VCaP (cell line): ENCODE measurements around the gene CENPI.
"Not testable (repeated sequence)": the region's sequence is repeated elsewhere in the genome, so short reads cannot be mapped to it uniquely, and the experiment has no call there.

ENCODE experiments used
- H3K27ac ChIP-seq: fragments of 450-650 bp; 2 replicates; pipeline ENCODE4 v1.5.1; 2017
- TF ChIP-seq, protein P1 (sequence below): fragments of 450-650 bp; conservative IDR thresholded peaks from 2 replicates; pipeline ENCODE4 v1.5.1; 2017; ENCODE audit warnings: mild to moderate bottlenecking, moderate library complexity

Gene CENPI

DNA sequence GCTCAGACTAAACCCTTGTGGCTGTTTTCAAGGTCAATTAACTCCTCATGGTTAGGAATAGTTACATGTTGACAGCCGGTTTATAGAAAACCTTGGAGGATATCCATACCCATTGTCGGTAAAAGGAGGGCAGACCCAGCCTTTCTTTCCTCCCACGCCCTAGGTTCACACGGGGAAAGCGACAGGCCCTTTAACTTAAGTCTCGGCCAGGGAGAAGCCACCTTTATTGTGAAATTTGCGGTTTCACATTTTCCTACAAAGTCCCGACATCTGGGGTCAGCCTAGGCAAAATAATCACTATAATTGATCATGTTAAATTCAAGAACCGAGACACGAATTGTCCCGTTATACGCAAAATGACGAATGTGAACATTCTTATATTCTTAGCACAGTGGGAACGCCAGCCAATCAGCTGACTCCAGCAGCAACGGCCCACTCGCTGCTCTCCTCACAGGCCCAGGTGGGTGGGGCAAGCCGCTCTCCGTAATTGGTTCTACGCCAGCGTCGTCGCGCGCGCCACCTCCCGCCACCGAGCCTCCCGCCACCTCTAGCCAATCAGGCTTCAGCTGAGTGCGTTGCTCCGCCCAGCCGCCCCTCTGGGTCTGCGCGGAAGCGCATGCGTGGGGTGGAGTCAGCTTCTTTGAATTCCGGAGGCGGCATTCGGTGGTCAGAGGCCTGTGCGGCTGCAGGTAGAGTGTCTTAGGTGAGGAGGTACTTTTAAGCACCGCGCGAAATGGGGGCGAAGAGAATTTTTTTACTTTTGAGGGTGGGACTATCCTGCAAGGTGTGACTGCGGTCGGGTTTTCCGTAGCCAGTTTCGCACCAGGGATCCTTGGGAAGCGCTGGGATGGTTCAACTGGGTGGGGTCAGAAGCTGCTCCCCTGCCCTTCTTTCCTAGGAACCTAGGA, at the start of gene CENPI:
Gene CENPI (plus strand): TSS at position 659 of the 908 bp plus-strand sequence. CDS start 2,867 bp downstream, outside the sequence.
- no peak within 1 kb of the TSS for H3K27ac ChIP-seq
- TF ChIP-seq, protein P1, sequence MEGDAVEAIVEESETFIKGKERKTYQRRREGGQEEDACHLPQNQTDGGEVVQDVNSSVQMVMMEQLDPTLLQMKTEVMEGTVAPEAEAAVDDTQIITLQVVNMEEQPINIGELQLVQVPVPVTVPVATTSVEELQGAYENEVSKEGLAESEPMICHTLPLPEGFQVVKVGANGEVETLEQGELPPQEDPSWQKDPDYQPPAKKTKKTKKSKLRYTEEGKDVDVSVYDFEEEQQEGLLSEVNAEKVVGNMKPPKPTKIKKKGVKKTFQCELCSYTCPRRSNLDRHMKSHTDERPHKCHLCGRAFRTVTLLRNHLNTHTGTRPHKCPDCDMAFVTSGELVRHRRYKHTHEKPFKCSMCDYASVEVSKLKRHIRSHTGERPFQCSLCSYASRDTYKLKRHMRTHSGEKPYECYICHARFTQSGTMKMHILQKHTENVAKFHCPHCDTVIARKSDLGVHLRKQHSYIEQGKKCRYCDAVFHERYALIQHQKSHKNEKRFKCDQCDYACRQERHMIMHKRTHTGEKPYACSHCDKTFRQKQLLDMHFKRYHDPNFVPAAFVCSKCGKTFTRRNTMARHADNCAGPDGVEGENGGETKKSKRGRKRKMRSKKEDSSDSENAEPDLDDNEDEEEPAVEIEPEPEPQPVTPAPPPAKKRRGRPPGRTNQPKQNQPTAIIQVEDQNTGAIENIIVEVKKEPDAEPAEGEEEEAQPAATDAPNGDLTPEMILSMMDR = no peak

DNA sequence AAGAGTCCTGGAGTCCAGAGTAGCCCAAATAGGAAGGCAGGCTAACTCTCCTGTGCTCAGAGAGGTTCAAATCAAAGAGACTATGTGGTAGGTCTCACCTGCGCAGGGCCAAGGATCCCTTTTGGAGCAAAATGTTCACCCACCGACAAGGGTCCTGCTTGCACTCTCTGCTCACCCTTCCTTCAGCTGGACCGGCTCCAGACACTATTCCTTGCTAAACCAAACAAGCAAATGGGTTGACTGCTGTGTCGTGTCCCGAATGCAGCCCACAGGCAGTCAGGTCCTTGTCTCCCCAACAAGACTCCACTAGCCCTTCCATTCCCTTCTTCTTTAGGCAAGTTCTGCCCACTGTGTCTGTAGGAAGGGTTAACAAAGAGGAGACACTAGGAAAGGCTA, 46.9 kb upstream of the CENPI start:
- peak overlapping the region; percentile 50 for H3K27ac ChIP-seq
- TF ChIP-seq, protein P1 = no peak

- TF ChIP-seq, protein P1 = no peak
- H3K27ac ChIP-seq = peak within 1 kb of the TSS; percentile 50
Observed at GRCh38 chrX:101051549-101052302, 46.3 kb upstream of the CENPI start, which contains the start of gene TRMT2B. TRMT2B (minus strand) TSS chrX:101052111; CDS start chrX:101042289, 9,822 bp downstream.

GRCh38 chrX:101056551-101056950, 41.5 kb upstream of the CENPI start:
- H3K27ac ChIP-seq = not testable (repeated sequence)

DNA sequence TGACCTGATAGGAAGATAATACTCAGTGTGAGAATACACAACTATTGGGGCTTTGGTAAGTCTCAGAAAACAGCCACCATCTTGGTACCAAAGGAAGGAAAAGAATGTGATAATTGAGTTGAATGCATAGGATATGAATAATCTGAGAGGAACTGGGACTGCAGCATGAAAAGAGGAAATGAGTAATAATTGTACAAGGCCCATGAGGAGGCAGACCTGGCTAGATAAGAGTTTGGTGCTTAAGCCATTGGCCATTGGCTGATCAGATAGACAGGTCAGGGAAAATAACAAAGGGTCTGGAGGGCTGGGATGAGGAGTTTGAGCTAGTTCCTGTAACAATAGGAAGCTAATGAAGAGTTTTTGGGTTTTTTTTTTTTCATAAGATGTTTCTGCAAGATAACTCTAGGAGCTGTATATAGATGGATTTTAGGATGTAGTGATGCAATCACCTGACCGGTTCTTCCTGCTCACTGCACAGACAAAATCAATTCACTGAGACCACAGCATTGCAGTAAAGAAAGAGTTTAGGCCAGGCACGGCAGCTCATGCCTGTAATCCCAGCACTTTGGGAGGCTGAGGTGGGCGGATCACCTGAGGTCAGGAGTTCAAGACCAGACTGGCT, 40.8 kb upstream of the CENPI start:
- TF ChIP-seq, protein P1 = no peak
- H3K27ac ChIP-seq = no peak overlapping the region

GRCh38 chrX:101062176-101062575, 35.8 kb upstream of the CENPI start:
- TF ChIP-seq, protein P1 = no peak
- no peak overlapping the region for H3K27ac ChIP-seq

DNA sequence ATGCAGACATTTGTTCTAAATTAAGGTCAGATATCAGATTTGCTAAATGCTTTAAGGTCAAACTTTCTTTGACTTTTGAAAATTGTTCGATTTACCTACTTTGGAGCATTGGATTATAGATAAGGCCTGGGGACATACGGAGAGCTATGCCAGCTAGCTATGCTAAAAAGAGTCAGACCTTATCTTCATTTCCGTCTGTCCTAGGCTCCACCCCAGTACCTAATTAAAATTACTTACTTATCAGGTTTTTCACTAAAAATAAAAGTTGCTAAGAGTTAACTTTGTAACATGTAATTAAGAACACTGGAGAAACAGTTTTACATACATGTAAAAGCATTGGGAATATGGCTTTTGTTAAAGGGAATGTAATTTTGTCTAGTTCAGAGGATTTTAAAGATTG, 26.4 kb upstream of the CENPI start:
- H3K27ac ChIP-seq = no peak overlapping the region
- TF ChIP-seq, protein P1 = no peak
